Cardiac muscle cell (in vitro differentiated cells and primary cell): ENCODE data around the gene MMP24OS. TPM values are rescaled to one million over a fixed set of nuclear protein-coding genes. Genes with fewer than 3 reads are reported as not detected.

ENCODE experiments used
- DNase-seq, 2 donors: peaks; one replicate each; pipeline versions ENCODE4 v3.0.0 to v3.0.0-alpha.2; 2010 to 2017; ENCODE audit warnings: low read depth in 1 of 2, low spot score in 1 of 2
- H3K27ac ChIP-seq: fragments of 200-600 bp; sonication (generic); 2 replicates; pipeline ENCODE4 v1.5.1; 2016
- H3K27me3 ChIP-seq: fragments of 200-600 bp; sonication (generic); 2 replicates; pipeline ENCODE4 v1.6.0; 2016; ENCODE audit warnings: control low read depth
- H3K36me3 ChIP-seq: fragments of 200-600 bp; sonication (generic); 2 replicates; pipeline ENCODE4 v1.5.1; 2016; ENCODE audit warnings: control low read depth
- H3K4me1 ChIP-seq: fragments of 200-600 bp; sonication (generic); 2 replicates; pipeline ENCODE4 v1.8.1; 2017; ENCODE audit warnings: low read depth, mild to moderate bottlenecking, mixed run types
- H3K4me3 ChIP-seq: fragments of 200-600 bp; sonication (generic); 2 replicates; pipeline ENCODE4 v1.5.1; 2016; ENCODE audit warnings: mild to moderate bottlenecking
- H3K9me3 ChIP-seq: fragments of 200-600 bp; sonication (generic); 2 replicates; pipeline ENCODE4 v1.5.1; 2017; ENCODE audit warnings: low read depth, mild to moderate bottlenecking, control low read depth
- CTCF ChIP-seq: IDR thresholded peaks from 2 replicates; pipeline ENCODE4 v1.5.1; 2012; ENCODE audit warnings: low read depth, mild to moderate bottlenecking, low read length
- polyA plus RNA-seq: library from polyadenylated mRNA; unstranded; fragments of >200 nt; fragmentation: Nextera tagmentation; extraction: Ambion mirVana; gene quantifications from 2 replicates; pipeline ENCODE4 v1.2.1, GENCODE V29; 2016
- total RNA-seq: library from RNA; depleted of rRNA; stranded (reverse); fragments of >200 nt; gene quantifications from 2 replicates; pipeline ENCODE4 v1.2.3, GENCODE V29; 2016

The MMP24OS gene
- total and polyA plus RNA-seq, 2 experiments from 2014 or later = 29.4 to 61.4 TPM

DNA sequence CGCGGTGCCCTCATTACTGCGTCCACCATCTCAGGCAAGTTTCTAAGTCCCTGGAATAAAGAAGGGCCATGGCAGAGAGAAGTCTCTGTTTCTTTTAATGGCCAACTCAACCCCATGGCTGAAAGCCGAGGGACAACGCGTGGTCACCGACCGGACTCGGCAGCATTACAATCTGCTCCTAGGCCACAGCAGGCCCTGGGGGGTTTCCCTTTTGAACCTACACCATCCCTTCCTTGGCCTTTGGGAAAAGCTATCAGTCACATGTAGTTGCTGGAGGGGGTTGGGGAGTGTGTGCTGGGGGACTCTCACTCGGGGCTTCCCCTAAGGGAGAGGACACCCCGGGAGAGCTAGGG, 25.4 kb upstream of the MMP24OS start:
- Histone ChIP-seq H3K27me3 (no peaks in the 10 kb centered on the region), H3K27ac (no peak overlapping the region)
- DNase-seq = no peak

DNA sequence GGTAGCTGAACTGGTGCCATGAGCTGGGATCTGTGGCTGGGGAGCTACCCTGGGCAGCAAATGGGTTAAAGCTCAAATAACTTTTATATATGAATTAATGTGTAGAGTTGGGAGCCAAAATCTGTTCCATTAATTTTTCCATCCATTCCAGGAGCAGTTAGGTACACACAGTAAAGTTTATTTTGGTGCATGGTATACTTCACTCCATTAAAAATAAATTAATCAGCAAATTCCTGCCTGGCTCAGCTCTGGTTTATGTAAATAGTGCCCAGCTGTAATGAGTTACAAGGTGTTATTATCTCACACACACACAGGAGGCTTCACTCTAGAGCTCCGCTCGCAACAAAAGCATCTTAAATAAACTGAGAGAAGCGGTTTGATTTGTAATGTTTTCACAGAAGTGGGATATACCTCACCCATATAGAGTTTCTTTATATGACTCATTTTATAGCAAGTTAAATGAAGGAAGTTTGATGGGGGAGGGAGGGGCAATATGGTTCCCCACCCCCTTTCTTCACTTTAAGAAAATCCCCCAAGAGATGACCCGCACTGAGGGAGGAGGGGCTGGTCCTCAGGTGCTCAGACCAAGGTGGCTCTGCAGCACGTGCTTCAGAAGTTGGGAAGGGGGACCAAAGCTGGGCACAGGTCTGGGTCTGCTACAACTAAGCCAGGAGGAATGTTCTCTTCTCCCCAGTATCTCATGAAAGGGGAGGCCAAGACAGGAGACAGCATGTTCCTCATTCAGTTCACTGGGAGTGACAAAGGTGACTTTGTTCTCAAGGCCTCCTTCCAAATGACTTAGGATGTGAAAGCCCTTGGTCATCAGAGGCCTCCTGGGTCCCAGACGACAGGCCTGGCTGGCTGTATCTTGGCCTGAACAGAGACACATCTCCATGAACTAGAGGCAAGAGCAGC, 24.8 kb upstream of the MMP24OS start:
- H3K4me1 ChIP-seq = no peaks in the 10 kb centered on the region
- H3K4me3 ChIP-seq = no peak overlapping the region
- H3K27me3 ChIP-seq = no peaks in the 10 kb centered on the region
- H3K9me3 ChIP-seq = no peaks in the 10 kb centered on the region
- DNase-seq = no peak
- no peak overlapping the region for H3K27ac ChIP-seq
- no peaks in the 10 kb centered on the region for H3K36me3 ChIP-seq
- no peak for TF ChIP-seq CTCF

More for the DNA sequence above, 25.4 kb upstream of the MMP24OS start:
- H3K36me3 ChIP-seq = no peaks in the 10 kb centered on the region
- no peaks in the 10 kb centered on the region for H3K9me3 ChIP-seq
- no peak for TF ChIP-seq CTCF
- no peak overlapping the region for H3K4me3 ChIP-seq
- no peaks in the 10 kb centered on the region for H3K4me1 ChIP-seq

DNA sequence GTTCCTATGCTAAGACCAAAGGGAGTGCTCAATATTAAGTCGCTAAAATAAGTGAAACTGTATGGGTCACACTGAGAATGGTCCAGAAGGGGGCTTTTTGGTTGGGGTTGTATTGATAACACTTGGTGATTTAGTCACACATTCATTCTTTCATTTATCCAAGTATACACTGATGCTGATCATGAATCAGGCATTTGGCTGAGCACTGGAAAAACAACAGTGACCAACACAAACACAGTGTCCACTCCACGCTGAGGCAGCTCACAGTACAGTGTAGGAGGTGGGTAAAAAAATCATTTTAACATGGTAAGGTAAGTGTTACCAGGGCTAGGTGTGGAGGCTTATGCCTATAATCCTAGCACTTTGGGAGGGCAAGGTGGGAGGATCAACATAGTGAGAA, 23.5 kb upstream of the MMP24OS start:
- Histone ChIP-seq H3K27ac (no peak overlapping the region), H3K4me1 (peaks cover 9% of the 10 kb centered on the region), H3K27me3 (no peaks in the 10 kb centered on the region), H3K9me3 (no peaks in the 10 kb centered on the region), H3K4me3 (no peak overlapping the region), H3K36me3 (no peaks in the 10 kb centered on the region)
- TF ChIP-seq CTCF = no peak
- DNase-seq = no peak

DNA sequence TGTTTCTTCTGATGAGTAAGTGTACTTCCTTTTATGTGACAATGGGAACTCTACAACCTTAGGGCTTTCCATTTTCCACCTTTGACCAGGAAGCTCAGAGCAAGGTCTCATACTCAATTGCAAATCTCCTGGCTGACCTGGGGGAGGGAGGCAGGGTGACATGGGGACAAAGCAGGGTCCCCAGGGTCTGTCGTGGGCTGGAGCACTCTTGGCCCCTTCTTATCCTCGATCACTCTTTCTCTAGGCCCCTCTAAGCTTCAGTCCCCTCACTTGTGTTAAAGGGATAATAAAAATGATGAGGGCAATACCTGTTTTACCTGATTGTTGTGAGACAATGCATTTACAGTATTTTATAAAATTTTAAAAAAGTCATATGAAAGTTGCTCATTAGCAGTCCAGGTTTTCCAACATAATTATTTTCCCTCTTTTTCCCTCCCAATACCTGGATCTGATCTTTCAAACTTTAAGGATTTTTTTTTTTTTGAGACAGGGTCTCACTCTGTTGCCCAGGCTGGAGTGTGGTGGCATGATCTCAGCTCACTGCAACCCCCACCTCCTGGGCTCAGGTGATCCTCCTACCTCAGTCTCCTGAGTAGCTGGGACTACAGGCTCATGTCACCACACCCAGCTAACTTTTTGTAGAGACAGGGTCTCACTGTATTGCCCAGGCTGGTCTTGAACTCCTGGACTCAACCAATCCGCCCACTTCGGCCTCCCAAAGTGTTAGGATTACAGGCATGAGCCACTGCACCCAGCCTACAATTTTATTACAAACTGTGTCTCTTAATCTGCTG, 22.7 kb upstream of the MMP24OS start:
- H3K4me1 ChIP-seq = peaks cover 14% of the 10 kb centered on the region
- DNase-seq = no peak

DNA sequence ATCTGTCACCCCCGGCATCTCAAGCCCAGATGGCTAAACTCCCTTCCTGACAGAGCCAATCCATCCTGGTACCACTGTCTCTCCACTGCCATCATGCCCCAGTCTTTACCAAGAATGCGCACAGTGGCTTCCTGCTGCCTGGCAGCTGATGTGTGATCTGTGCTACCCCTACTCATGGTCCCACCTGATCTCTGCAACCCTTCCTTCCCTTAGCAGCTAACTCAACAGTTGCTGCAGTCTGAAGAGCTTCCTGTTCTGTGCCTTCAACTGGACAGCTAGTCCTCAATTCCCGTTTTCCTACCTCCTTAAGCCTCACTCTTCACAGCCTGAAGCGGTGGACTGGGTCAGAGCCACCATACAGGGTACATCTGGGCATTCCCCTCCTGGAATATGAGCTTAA, 21.9 kb upstream of the MMP24OS start:
- TF ChIP-seq CTCF = no peak
- no peak overlapping the region for H3K4me3 ChIP-seq
- no peak overlapping the region for H3K27ac ChIP-seq
- no peaks in the 10 kb centered on the region for H3K27me3 ChIP-seq
- no peaks in the 10 kb centered on the region for H3K36me3 ChIP-seq
- H3K4me1 ChIP-seq = peaks cover 14% of the 10 kb centered on the region
- no peak for DNase-seq
- H3K9me3 ChIP-seq = no peaks in the 10 kb centered on the region

More for the DNA sequence above, 22.7 kb upstream of the MMP24OS start:
- Histone ChIP-seq H3K27me3 (no peaks in the 10 kb centered on the region), H3K36me3 (no peaks in the 10 kb centered on the region), H3K4me3 (no peak overlapping the region), H3K9me3 (no peaks in the 10 kb centered on the region), H3K27ac (no peak overlapping the region)
- no peak for TF ChIP-seq CTCF
